SK-N-MC (cell line): ENCODE measurements around the gene CNBP.
"Not testable (repeated sequence)": the region's sequence is repeated elsewhere in the genome, so short reads cannot be mapped to it uniquely, and the experiment has no call there.

Source experiments
- DNase-seq: peaks from one replicate; pipeline ENCODE4 v3.0.0-alpha.2; 2011; ENCODE audit warnings: low read depth, low spot score
- H3K27ac ChIP-seq: fragments of 200-600 bp; sonication (generic); 2 replicates; pipeline ENCODE4 v1.5.1; 2016; ENCODE audit warnings: mixed run types
- H3K36me3 ChIP-seq: fragments of 200-600 bp; sonication (generic); 2 replicates; pipeline ENCODE4 v1.6.1; 2017; ENCODE audit warnings: antibody characterized with exemption, low read length, mixed read lengths; ENCODE audit not compliant: insufficient read depth
- H3K4me3 ChIP-seq: fragments of 200-600 bp; sonication (generic); 2 replicates; pipeline ENCODE4 v1.5.1; 2016
- H3K9ac ChIP-seq: fragments of 200-600 bp; sonication (generic); 2 replicates; pipeline ENCODE4 v1.8.0; 2017; ENCODE audit warnings: mixed run types, mixed read lengths; ENCODE audit not compliant: insufficient read length
- H3K9me3 ChIP-seq: fragments of 200-600 bp; sonication (generic); 2 replicates; pipeline ENCODE4 v1.6.1; 2017; ENCODE audit warnings: low read depth, mild to moderate bottlenecking, antibody characterized with exemption, low read length, moderate library complexity, mixed read lengths
- EZH2 ChIP-seq: fragments of 200-600 bp; sonication (generic); IDR thresholded peaks from one replicate; pipeline ENCODE4 v1.6.1; 2017; ENCODE audit warnings: antibody characterized with exemption
- FOXP2 ChIP-seq: optimal IDR thresholded peaks from 2 replicates; pipeline ENCODE3; 2011; ENCODE audit warnings: mild to moderate bottlenecking, moderate library complexity; ENCODE audit not compliant: insufficient read depth; ENCODE audit errors: extremely low read length, control extremely low read depth
- POLR2AphosphoS5 ChIP-seq: IDR thresholded peaks from 2 replicates; pipeline ENCODE4 v1.6.1; 2012; ENCODE audit warnings: mild to moderate bottlenecking, low read depth, low read length, borderline replicate concordance

CNBP gene

GRCh38 chr3:129196601-129197000, 12.9 kb upstream of the CNBP start:
- no peak for DNase-seq
- Histone ChIP-seq H3K9me3 (no peaks in the 10 kb centered on the region), H3K27ac (no peak overlapping the region), H3K4me3 (no peak overlapping the region), H3K36me3 (no peaks in the 10 kb centered on the region), H3K9ac (no peak overlapping the region)
- TF ChIP-seq EZH2, result no peak
- TF ChIP-seq POLR2AphosphoS5, result no peak
- TF ChIP-seq FOXP2, result no peak

GRCh38 chr3:129195731-129196256, 12.1 kb upstream of the CNBP start:
- Histone ChIP-seq H3K4me3 (no peak overlapping the region), H3K27ac (no peak overlapping the region), H3K36me3 (no peaks in the 10 kb centered on the region), H3K9me3 (no peaks in the 10 kb centered on the region), H3K9ac (peak overlapping the region; percentile 5)
- no peak for DNase-seq
- TF ChIP-seq EZH2 (no peak), POLR2AphosphoS5 (no peak), FOXP2 (no peak)

GRCh38 chr3:129189793-129190192, 6.1 kb upstream of the CNBP start:
- H3K9ac ChIP-seq, H3K27ac ChIP-seq, H3K4me3 ChIP-seq, H3K9me3 ChIP-seq, H3K36me3 ChIP-seq, DNase-seq: not testable (repeated sequence)

GRCh38 chr3:129187857-129188256, 4.2 kb upstream of the CNBP start:
- H3K9ac ChIP-seq, result peak overlapping the region; percentile 51
- peak overlapping the region; percentile 65; the same call in 1 of the 2 replicates for H3K27ac ChIP-seq
- H3K9me3 ChIP-seq, result no peaks in the 10 kb centered on the region
- no peak overlapping the region for H3K4me3 ChIP-seq
- no peak for DNase-seq
- H3K36me3 ChIP-seq, result peaks cover under 1% of the 10 kb centered on the region; the same call in 1 of the 2 replicates
- no peak for TF ChIP-seq EZH2
- no peak for TF ChIP-seq FOXP2
- TF ChIP-seq POLR2AphosphoS5, result no peak

GRCh38 chr3:129185783-129186182, 2.1 kb upstream of the CNBP start:
- peak overlapping the region; percentile 27 for H3K9ac ChIP-seq
- no peaks in the 10 kb centered on the region for H3K9me3 ChIP-seq
- DNase-seq, result no peak
- no peak overlapping the region for H3K4me3 ChIP-seq
- no peak for TF ChIP-seq FOXP2
- TF ChIP-seq POLR2AphosphoS5, result no peak
- TF ChIP-seq EZH2, result no peak
- peak overlapping the region; percentile 40; the same call in 1 of the 2 replicates for H3K27ac ChIP-seq
- peaks cover 19% of the 10 kb centered on the region for H3K36me3 ChIP-seq

- not testable (repeated sequence) for DNase-seq, H3K9me3 ChIP-seq
- Histone ChIP-seq H3K27ac (peak overlapping the region; percentile 87), H3K36me3 (peaks cover 27% of the 10 kb centered on the region), H3K9ac (peak overlapping the region; percentile 98), H3K4me3 (peak overlapping the region; percentile 87)
Observed at GRCh38 chr3:129184784-129185542, 1.3 kb upstream of the CNBP start.

- H3K27ac ChIP-seq, result peak overlapping the region; percentile 87
- H3K9ac ChIP-seq, result peak overlapping the region; percentile 98
- TF ChIP-seq EZH2 (no peak), FOXP2 (no peak), POLR2AphosphoS5 (no peak)
- peaks cover 34% of the 10 kb centered on the region for H3K36me3 ChIP-seq
- peak overlapping the region; percentile 87 for H3K4me3 ChIP-seq
- DNase-seq, result no peak
- H3K9me3 ChIP-seq, result no peaks in the 10 kb centered on the region
Observed at GRCh38 chr3:129184396-129184657, 631 bp upstream of the CNBP start.

GRCh38 chr3:129182390-129183185, 1.1 kb downstream of the CNBP start:
- no peaks in the 10 kb centered on the region for H3K9me3 ChIP-seq
- H3K9ac ChIP-seq, result peak overlapping the region; percentile 98
- TF ChIP-seq FOXP2 (no peak), EZH2 (no peak), POLR2AphosphoS5 (0 out of 2 replicates have a peak, but pooled peaks have one; percentile 0)
- peak overlapping the region; percentile 95 for H3K27ac ChIP-seq
- DNase-seq, result no peak
- peak overlapping the region; percentile 87 for H3K4me3 ChIP-seq
- peaks cover 51% of the 10 kb centered on the region for H3K36me3 ChIP-seq

GRCh38 chr3:129181819-129182218, 1.9 kb downstream of the CNBP start:
- peak overlapping the region; percentile 95; the same call in 1 of the 2 replicates for H3K27ac ChIP-seq
- peaks cover 59% of the 10 kb centered on the region for H3K36me3 ChIP-seq
- TF ChIP-seq POLR2AphosphoS5 (no peak), FOXP2 (no peak), EZH2 (no peak)
- H3K4me3 ChIP-seq, result peak overlapping the region; percentile 87
- DNase-seq, result no peak
- no peaks in the 10 kb centered on the region for H3K9me3 ChIP-seq
- H3K9ac ChIP-seq, result peak overlapping the region; percentile 98
